NCI-H510A (cell line): ENCODE data around the gene PCDH12.
"Not testable (repeated sequence)": the region's sequence is repeated elsewhere in the genome, so short reads cannot be mapped to it uniquely, and the experiment has no call there.

ENCODE experiments used
- DNase-seq: peaks from one replicate; lab custom pipeline; 2025; lab: John Stamatoyannopoulos, UW

The PCDH12 gene

GRCh38 chr5:141940695-141941271 lies 17.2 kb downstream of the PCDH12 start:
- DNase-seq: no peak

GRCh38 chr5:141935538-141935937 lies 22.5 kb downstream of the PCDH12 start:
- no peak for DNase-seq

- peak; percentile 38 for DNase-seq
Observed at GRCh38 chr5:141934099-141934844, 23.7 kb downstream of the PCDH12 start.

- no peak for DNase-seq
Observed at GRCh38 chr5:141933151-141933550, 24.9 kb downstream of the PCDH12 start.

GRCh38 chr5:141931694-141932093 lies 26.3 kb downstream of the PCDH12 start:
- no peak for DNase-seq

GRCh38 chr5:141929398-141930058 lies 28.5 kb downstream of the PCDH12 start:
- no peak for DNase-seq

GRCh38 chr5:141928051-141928450 lies 30.0 kb downstream of the PCDH12 start:
- DNase-seq: no peak

- no peak for DNase-seq
Observed at GRCh38 chr5:141926434-141926833, 31.6 kb downstream of the PCDH12 start.

GRCh38 chr5:141923448-141924313 lies 34.3 kb downstream of the PCDH12 start, which contains the start of gene DELE1:
Gene DELE1 (plus strand): TSS chr5:141923871. CDS start chr5:141923942, 71 bp downstream.
- peak; percentile 82 for DNase-seq

GRCh38 chr5:141922827-141923447 lies 35.1 kb downstream of the PCDH12 start:
- DNase-seq: not testable (repeated sequence)

- DNase-seq: no peak
Observed at GRCh38 chr5:141920771-141921170, 37.2 kb downstream of the PCDH12 start.

- no peak for DNase-seq
Observed at GRCh38 chr5:141919218-141920119, 38.5 kb downstream of the PCDH12 start.

- no peak for DNase-seq
Observed at GRCh38 chr5:141917760-141918159, 40.2 kb downstream of the PCDH12 start.

- no peak for DNase-seq
Observed at GRCh38 chr5:141916522-141916921, 41.5 kb downstream of the PCDH12 start.

GRCh38 chr5:141915881-141916336 lies 42.1 kb downstream of the PCDH12 start:
- no peak for DNase-seq

GRCh38 chr5:141914797-141915196 lies 43.2 kb downstream of the PCDH12 start:
- no peak for DNase-seq

GRCh38 chr5:141914199-141914743 lies 43.7 kb downstream of the PCDH12 start:
- no peak for DNase-seq

GRCh38 chr5:141913560-141914198 lies 44.3 kb downstream of the PCDH12 start:
- no peak for DNase-seq

- no peak for DNase-seq
Observed at GRCh38 chr5:141910271-141910673, 47.7 kb downstream of the PCDH12 start.

GRCh38 chr5:141909212-141909611 lies 48.8 kb downstream of the PCDH12 start:
- DNase-seq: no peak
